SK-N-SH (cell line): ENCODE data around the gene VPS35L. TPM values are rescaled to one million over a fixed set of nuclear protein-coding genes. Genes with fewer than 3 reads are reported as not detected.

Source experiments
- CTCF ChIA-PET: fragments of 300-600, 350-600 bp; formaldehyde crosslinking; extraction: SDS; loops from one replicate; lab custom pipeline; 2021; lab: Yijun Ruan, JAX
- POLR2A ChIA-PET: fragments of 350-600 bp; sonication (Branson Sonifier 250); formaldehyde crosslinking; extraction: SDS; loops from one replicate; lab custom pipeline; 2020; ENCODE audit warnings: antibody characterized with exemption, inconsistent platforms; lab: Yijun Ruan, JAX
- DNase-seq: peaks from one replicate; pipeline ENCODE4 v3.0.0; 2012
- H2AFZ ChIP-seq: fragments of 200-600 bp; sonication (generic); 2 replicates; pipeline ENCODE4 v1.8.1; 2016; ENCODE audit warnings: antibody characterized with exemption, mild to moderate bottlenecking, low read depth
- H3F3A ChIP-seq: fragments of 200-600 bp; sonication (generic); replicated peaks from 2 replicates; pipeline ENCODE3; 2016; ENCODE audit warnings: antibody characterized with exemption, mild to moderate bottlenecking; ENCODE audit not compliant: insufficient read depth
- H3K27ac ChIP-seq, 2 experiments: fragments of 200-500 bp in 1 of 2; fragments of 200-600 bp in 1 of 2; sonication (Bioruptor generic) in 1 of 2; sonication (generic), shearing (Covaris generic) in 1 of 2; 2 replicates each; pipeline versions ENCODE4 v1.5.1 to v1.6.1; 2014 to 2016; ENCODE audit warnings: low read depth in 2 of 2, inconsistent platforms in 1 of 2, low read length in 1 of 2, mild to moderate bottlenecking in 1 of 2, mixed read lengths in 1 of 2
- H3K27me3 ChIP-seq: fragments of 200-600 bp; sonication (generic), shearing (Covaris generic); 2 replicates; pipeline ENCODE4 v1.6.1; 2016; ENCODE audit warnings: mixed run types; ENCODE audit not compliant: insufficient read depth
- H3K36me3 ChIP-seq, 2 experiments: fragments of 200-500 bp in 1 of 2; fragments of 200-600 bp in 1 of 2; sonication (Bioruptor generic) in 1 of 2; sonication (generic) in 1 of 2; replicated peaks in 1 of 2; 2 replicates each; pipeline versions ENCODE3 to v1.5.1; 2014 to 2016; ENCODE audit warnings: low read length in 1 of 2, mild to moderate bottlenecking in 1 of 2; ENCODE audit not compliant: insufficient read depth in 2 of 2, control insufficient read depth in 1 of 2
- H3K4me1 ChIP-seq, 2 experiments: fragments of 200-500 bp in 1 of 2; fragments of 200-600 bp in 1 of 2; sonication (Bioruptor generic) in 1 of 2; sonication (generic), shearing (Covaris generic) in 1 of 2; 2 replicates each; pipeline versions ENCODE4 v1.5.1 to v1.6.1; 2014 to 2016; ENCODE audit warnings: low read depth in 1 of 2, low read length in 1 of 2, mixed run types in 1 of 2; ENCODE audit not compliant: insufficient read depth in 2 of 2, control insufficient read depth in 1 of 2
- H3K4me2 ChIP-seq: fragments of 200-600 bp; sonication (generic), shearing (Covaris generic); 2 replicates; pipeline ENCODE4 v1.6.1; 2017; ENCODE audit warnings: mixed run types
- H3K4me3 ChIP-seq, 2 experiments: fragments of 200-500 bp in 1 of 2; fragments of 200-600 bp in 1 of 2; sonication (Bioruptor generic) in 1 of 2; sonication (generic), shearing (Covaris generic) in 1 of 2; 2 replicates each; pipeline versions ENCODE4 v1.5.1 to v1.8.1; 2014 to 2016; ENCODE audit warnings: low read depth in 2 of 2, inconsistent platforms in 1 of 2, low read length in 1 of 2, mild to moderate bottlenecking in 1 of 2, mixed read lengths in 1 of 2, moderate library complexity in 1 of 2
- H3K79me2 ChIP-seq: fragments of 200-600 bp; sonication (generic); 2 replicates; pipeline ENCODE4 v1.8.1; 2017; ENCODE audit warnings: mild to moderate bottlenecking; ENCODE audit not compliant: insufficient read depth
- H3K9ac ChIP-seq: fragments of 200-600 bp; sonication (generic); 2 replicates; pipeline ENCODE4 v1.6.1; 2017; ENCODE audit warnings: mixed run types
- H3K9me2 ChIP-seq: fragments of 200-600 bp; sonication (generic); 2 replicates; pipeline ENCODE4 v1.6.1; 2017; ENCODE audit warnings: mixed run types
- H3K9me3 ChIP-seq: fragments of 200-600 bp; sonication (generic); 2 replicates; pipeline ENCODE4 v1.6.1; 2017; ENCODE audit warnings: mixed run types, mild to moderate bottlenecking, moderate library complexity
- H4K20me1 ChIP-seq: fragments of 200-600 bp; sonication (generic); 2 replicates; pipeline ENCODE4 v1.6.1; 2017; ENCODE audit warnings: mild to moderate bottlenecking, mixed run types; ENCODE audit not compliant: insufficient read depth
- CTCF ChIP-seq: fragments of 200-600 bp; sonication (generic); IDR thresholded peaks from 2 replicates; pipeline ENCODE4 v1.6.1; 2017; ENCODE audit warnings: antibody characterized with exemption, mild to moderate bottlenecking, moderate library complexity
- EP300 ChIP-seq, 2 experiments: IDR thresholded peaks; 2 replicates each; pipeline versions ENCODE4 v1.4.0 to v1.6.1; 2012; ENCODE audit warnings: borderline replicate concordance in 1 of 2, low read depth in 1 of 2, low read length in 1 of 2
- EZH2phosphoT487 ChIP-seq: fragments of 200-600 bp; sonication (generic); IDR thresholded peaks from 2 replicates; pipeline ENCODE4 v1.6.1; 2017; ENCODE audit warnings: low read depth, mixed run types, mild to moderate bottlenecking, antibody characterized with exemption, moderate library complexity, borderline replicate concordance
- IRF3 ChIP-seq: fragments of 150-350 bp; IDR thresholded peaks from 2 replicates; pipeline ENCODE4 v1.6.1; 2016; ENCODE audit warnings: mild to moderate bottlenecking, low read depth, low read length
- MAX ChIP-seq: IDR thresholded peaks from 2 replicates; pipeline ENCODE4 v1.4.0; 2012; ENCODE audit warnings: low read depth
- MXI1 ChIP-seq: IDR thresholded peaks from 2 replicates; pipeline ENCODE4 v1.6.1; 2012; ENCODE audit warnings: mild to moderate bottlenecking, low read depth, low read length, improper control_type of control experiment
- NFIC ChIP-seq: IDR thresholded peaks from 2 replicates; pipeline ENCODE4 v1.4.0; 2012; ENCODE audit warnings: borderline replicate concordance
- NRF1 ChIP-seq: IDR thresholded peaks from 2 replicates; pipeline ENCODE4 v1.6.1; 2012; ENCODE audit warnings: low read depth, mild to moderate bottlenecking, low read length
- SMC3 ChIP-seq: IDR thresholded peaks from 2 replicates; pipeline ENCODE4 v1.6.1; 2012; ENCODE audit warnings: low read depth, low read length, improper control_type of control experiment
- TAF1 ChIP-seq: IDR thresholded peaks from 2 replicates; pipeline ENCODE4 v1.6.1; 2012; ENCODE audit warnings: low read depth, mild to moderate bottlenecking, low read length, moderate library complexity, borderline replicate concordance
- TEAD4 ChIP-seq: IDR thresholded peaks from 2 replicates; pipeline ENCODE4 v1.4.0; 2012; ENCODE audit warnings: mild to moderate bottlenecking, borderline replicate concordance; ENCODE audit not compliant: insufficient read depth
- YY1 ChIP-seq: IDR thresholded peaks from 2 replicates; pipeline ENCODE4 v1.4.0; 2012; ENCODE audit warnings: low read depth, mild to moderate bottlenecking
- ZBTB33 ChIP-seq: IDR thresholded peaks from 2 replicates; pipeline ENCODE4 v1.4.0; 2012; ENCODE audit warnings: low read depth, borderline replicate concordance
- WGBS: methylation state at CpG from one replicate; pipeline ENCODE4 v1.1.6; 2017; ENCODE audit warnings: low lambda C conversion rate; 5-methylcytosine and 5-hydroxymethylcytosine counted together
- polyA plus RNA-seq, 3 experiments: library from polyadenylated mRNA; depleted of rRNA; stranded (reverse); fragments of >200 nt; gene quantifications; 2 replicates each; pipeline ENCODE4 v1.2.3, GENCODE V29; 2012

Gene VPS35L
- polyA plus RNA-seq, 1 of the 3 experiments (the other 2 are of a cell fraction): 35.3 TPM

- H3K79me2 ChIP-seq: peaks cover 24% of the 10 kb centered on the region
Measured at GRCh38 chr16:19722269-19722952, 166.9 kb downstream of the VPS35L start.

GRCh38 chr16:19722981-19723380 lies 167.5 kb downstream of the VPS35L start:
- Histone ChIP-seq H4K20me1 (no peaks in the 10 kb centered on the region), H3K4me2 (no peak overlapping the region), H3K4me1 (peaks cover 0 to 2% of the 10 kb centered on the region in 2 experiments; a peak in 1 of 4 replicates), H2AFZ (no peak overlapping the region), H3K36me3 (no peaks in the 10 kb centered on the region), H3K9me3 (no peaks in the 10 kb centered on the region), H3K9me2 (no peaks in the 10 kb centered on the region), H3F3A (no peaks in the 10 kb centered on the region), H3K79me2 (peaks cover 18% of the 10 kb centered on the region), H3K27me3 (no peaks in the 10 kb centered on the region), H3K9ac (no peak overlapping the region), H3K27ac (no peak overlapping the region), H3K4me3 (no peak overlapping the region)
- DNase-seq: no peak
- 85% methylated on average over 7 of the region's 7 CpGs for WGBS
- CTCF ChIA-PET: interaction anchor here (0.7 to 1.9 kb wide), 4 partner anchors 12 to 164 kb away, joined by 3 to 6 read pairs (median 3); no protein-coding TSS in a partner anchor
- POLR2A ChIA-PET: no interaction called here
- TF ChIP-seq NFIC (no peak), TEAD4 (no peak), CTCF (no peak), IRF3 (no peak), EZH2phosphoT487 (no peak), EP300 (IDR thresholded peaks at IDR 0.05; ENCODE audit: borderline replicate concordance in 1 of 2, low read depth in 1 of 2, low read length in 1 of 2) (no peak), YY1 (no peak), SMC3 (no peak), ZBTB33 (no peak), TAF1 (no peak), NRF1 (no peak), MAX (no peak)

More at GRCh38 chr16:19722269-19722952, 166.9 kb downstream of the VPS35L start:
- no peaks in the 10 kb centered on the region for H3K9me2 ChIP-seq
- no peak overlapping the region for H3K4me3 ChIP-seq
- no peaks in the 10 kb centered on the region for H3K36me3 ChIP-seq
- no peak overlapping the region for H2AFZ ChIP-seq
- 94% methylated on average over 11 of the region's 11 CpGs for WGBS
- no peaks in the 10 kb centered on the region for H4K20me1 ChIP-seq
- TF ChIP-seq ZBTB33 (no peak), MXI1 (no peak)
- TF ChIP-seq, all 33 proteins: peak for 0
- POLR2A ChIA-PET: no interaction called here
- no peaks in the 10 kb centered on the region for H3K9me3 ChIP-seq
- H3K9ac ChIP-seq: no peak overlapping the region
- no peaks in the 10 kb centered on the region for H3F3A ChIP-seq
- H3K4me2 ChIP-seq: no peak overlapping the region
- CTCF ChIA-PET: interaction anchor here (0.7 to 1.9 kb wide), 4 partner anchors 13 to 164 kb away, joined by 3 to 6 read pairs (median 4); no protein-coding TSS in a partner anchor
- H3K4me1 ChIP-seq: peaks cover 0 to 2% of the 10 kb centered on the region in 2 experiments; a peak in 1 of 4 replicates
- no peak overlapping the region for H3K27ac ChIP-seq
- DNase-seq: no peak
- H3K27me3 ChIP-seq: no peaks in the 10 kb centered on the region
